Activated naive CD8-positive, alpha-beta T cell treated with anti-CD3 and anti-CD28 coated beads, Interleukin-2, amount 10 ng/mL, durations not matched to agents 7 days and 5 days (primary cell): ENCODE results near the gene NGRN. TPM values are rescaled to one million over a fixed set of nuclear protein-coding genes. Genes with fewer than 3 reads are reported as not detected.
A peak's percentile ranks its signal among the peaks of the same experiment; 100 is the strongest.

Experiments used
- ATAC-seq: fragments of 150-1000 bp; cut with Tn5 transposase; one replicate; pipeline ENCODE4 v1.10.0; 2021; ENCODE audit warnings: low read depth, moderate library complexity
- POLR2A ChIA-PET: fragments of 350-600 bp; sonication (Branson Sonifier 250); formaldehyde crosslinking; loops from one replicate; lab custom pipeline; 2021; ENCODE audit warnings: antibody characterized with exemption; lab: Charles Lee
- DNase-seq: peaks from one replicate; pipeline ENCODE4 v3.0.0; 2021
- H3K27ac Mint-ChIP-seq: one replicate; pipeline ENCODE4 v1.8.0; 2022; ENCODE audit warnings: mild to moderate bottlenecking, mixed read lengths
- H3K27me3 Mint-ChIP-seq: one replicate; pipeline ENCODE4 v1.8.0; 2022; ENCODE audit warnings: mild to moderate bottlenecking, moderate library complexity, mixed read lengths
- H3K36me3 Mint-ChIP-seq: one replicate; pipeline ENCODE4 v1.8.0; 2021; ENCODE audit warnings: mild to moderate bottlenecking, mixed read lengths
- H3K4me1 Mint-ChIP-seq: one replicate; pipeline ENCODE4 v1.8.0; 2021; ENCODE audit warnings: mixed read lengths
- H3K4me3 Mint-ChIP-seq: one replicate; pipeline ENCODE4 v1.8.0; 2022; ENCODE audit warnings: mild to moderate bottlenecking, moderate library complexity, mixed read lengths
- H3K9me3 Mint-ChIP-seq: one replicate; pipeline ENCODE4 v1.8.0; 2021; ENCODE audit warnings: mixed read lengths
- total RNA-seq, 2 experiments: library from RNA; stranded (reverse); gene quantifications; one replicate each; pipeline ENCODE4 v1.2.3, GENCODE V29; 2021

Gene NGRN, protein sequence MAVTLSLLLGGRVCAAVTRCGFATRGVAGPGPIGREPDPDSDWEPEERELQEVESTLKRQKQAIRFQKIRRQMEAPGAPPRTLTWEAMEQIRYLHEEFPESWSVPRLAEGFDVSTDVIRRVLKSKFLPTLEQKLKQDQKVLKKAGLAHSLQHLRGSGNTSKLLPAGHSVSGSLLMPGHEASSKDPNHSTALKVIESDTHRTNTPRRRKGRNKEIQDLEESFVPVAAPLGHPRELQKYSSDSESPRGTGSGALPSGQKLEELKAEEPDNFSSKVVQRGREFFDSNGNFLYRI
- 10 to 100 TPM; 34.3 to 35.8 TPM for total RNA-seq

DNA sequence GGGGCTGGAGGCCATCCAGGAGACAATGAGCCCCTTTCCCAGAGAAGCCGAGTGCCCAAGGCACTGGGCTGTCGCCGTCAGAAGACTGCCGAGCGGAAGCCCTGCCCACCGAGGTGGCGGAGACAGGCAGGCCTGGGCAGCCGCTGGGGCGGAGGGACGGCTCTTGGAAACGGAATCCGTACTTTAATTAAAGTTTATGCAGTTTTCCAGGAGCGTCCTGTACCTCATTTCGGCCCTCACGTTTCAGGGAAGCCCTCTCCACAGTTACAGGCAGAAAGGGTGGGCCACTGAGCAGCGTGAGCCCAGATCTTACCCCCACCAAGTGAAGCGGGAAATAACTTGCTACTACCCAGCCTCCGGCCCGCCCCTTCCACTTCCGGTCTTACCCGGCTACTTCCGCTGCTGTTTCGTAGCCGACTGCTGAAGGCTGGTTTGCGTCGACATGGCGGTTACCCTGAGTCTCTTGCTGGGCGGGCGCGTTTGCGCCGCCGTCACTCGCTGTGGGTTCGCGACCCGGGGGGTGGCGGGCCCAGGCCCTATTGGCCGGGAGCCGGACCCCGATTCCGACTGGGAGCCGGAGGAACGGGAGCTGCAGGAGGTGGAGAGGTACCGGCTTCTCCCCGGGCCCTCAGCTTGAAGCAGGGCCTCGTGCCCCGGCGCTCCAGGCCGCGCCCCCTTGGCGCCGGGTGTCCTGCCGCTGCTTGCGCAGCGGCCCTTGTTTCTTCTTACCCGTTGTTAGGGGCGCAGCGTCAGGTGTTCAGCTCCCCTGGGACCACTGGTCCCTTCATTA, at the start of gene NGRN:
NGRN (plus strand) TSS at position 402 of the 790 bp plus-strand sequence; CDS start at position 443, 41 bp downstream.
- H3K9me3 Mint-ChIP-seq: no peaks in the 10 kb centered on the region
- POLR2A ChIA-PET: interaction anchor here (0.7 to 1.4 kb wide), 10 partner anchors 13 to 1214 kb away, joined by 3 to 29 read pairs (median 3); partner anchors contain the start of genes CIB1, GDPGP1, HDDC3 and IQGAP1
- peak within 1 kb of the TSS; percentile 98 for H3K27ac Mint-ChIP-seq
- ATAC-seq: peak; percentile 89
- H3K36me3 Mint-ChIP-seq: peaks cover 15% of the 10 kb centered on the region
- H3K4me3 Mint-ChIP-seq: peak within 1 kb of the TSS; percentile 96
- H3K4me1 Mint-ChIP-seq: peaks cover 32% of the 10 kb centered on the region
- no peaks in the 10 kb centered on the region for H3K27me3 Mint-ChIP-seq
- DNase-seq: peak; percentile 93

DNA sequence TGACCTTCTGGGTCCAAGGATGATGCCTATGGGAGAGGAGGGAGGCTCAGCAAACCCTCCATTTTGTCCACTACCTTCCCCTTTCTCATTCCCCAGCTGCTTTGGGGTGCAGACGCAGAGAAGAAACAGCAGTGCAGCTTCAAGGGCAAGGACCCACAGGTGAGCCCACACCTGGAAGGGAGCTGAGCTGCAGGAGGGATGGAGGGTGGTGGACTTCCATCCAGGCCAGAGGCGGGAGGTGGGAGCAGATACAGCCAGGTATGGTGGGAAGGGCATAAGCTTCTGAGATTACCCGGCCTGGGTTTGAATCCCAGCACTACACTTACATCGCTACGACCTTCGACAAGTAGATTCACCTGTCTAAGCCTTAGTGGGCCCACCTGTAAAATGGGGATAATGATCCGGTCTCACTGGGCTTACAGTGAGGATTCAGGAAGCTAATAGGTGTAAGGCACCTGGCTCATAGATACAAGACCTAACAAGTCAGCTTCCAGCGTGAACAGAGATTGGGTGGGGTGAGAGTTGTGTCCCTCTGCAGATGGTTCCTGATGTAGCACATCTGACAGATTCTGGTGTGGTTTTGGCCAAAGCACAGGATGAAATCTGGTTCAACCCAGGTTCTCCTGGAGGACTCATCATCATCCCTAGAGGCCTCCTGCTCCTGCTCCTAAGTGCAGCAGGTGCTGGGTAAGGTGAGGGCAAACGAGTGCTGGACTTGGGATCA, 47.6 kb upstream of the NGRN start:
- POLR2A ChIA-PET: interaction anchor here (0.7 to 1.0 kb wide), 3 partner anchors 13 to 17 kb away, joined by 3 to 4 read pairs (median 4); partner anchors contain the start of genes CIB1, GDPGP1 and SEMA4B
- no peak overlapping the region for H3K27ac Mint-ChIP-seq

DNA sequence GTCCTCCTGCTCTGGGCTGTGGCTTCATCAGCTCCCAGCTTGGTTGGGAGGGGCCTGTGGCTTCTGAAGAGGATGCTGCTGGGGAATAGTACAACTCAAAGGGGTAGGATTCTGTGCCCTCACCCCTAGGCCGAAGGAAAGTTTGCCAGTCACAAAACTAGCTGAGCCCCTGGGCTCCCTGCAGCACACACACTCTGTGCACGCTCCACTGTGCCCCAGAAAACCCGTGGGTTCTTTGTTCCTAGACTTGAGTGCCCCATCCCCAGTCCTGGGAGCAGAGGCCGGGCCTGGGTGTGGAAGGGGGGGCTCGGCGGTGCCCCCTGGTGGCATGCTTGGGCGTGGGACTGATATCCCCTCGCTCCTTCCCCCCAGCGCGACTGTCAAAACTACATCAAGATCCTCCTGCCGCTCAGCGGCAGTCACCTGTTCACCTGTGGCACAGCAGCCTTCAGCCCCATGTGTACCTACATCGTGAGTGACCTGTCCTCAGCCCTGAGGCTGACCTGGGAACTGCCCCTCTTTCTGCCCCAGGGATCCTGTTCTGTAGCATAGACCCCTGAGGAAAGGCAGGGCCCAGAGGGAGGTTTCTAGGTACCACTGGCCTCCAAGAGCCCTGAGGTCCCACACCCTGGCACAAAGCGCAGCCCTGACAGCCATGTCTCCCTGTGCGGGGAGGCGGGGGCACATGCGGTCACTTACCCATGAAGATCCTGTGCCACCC, 45.9 kb upstream of the NGRN start:
- peaks cover 8% of the 10 kb centered on the region for H3K4me1 Mint-ChIP-seq
- DNase-seq: peak; percentile 80

More for the DNA sequence above, 47.6 kb upstream of the NGRN start:
- no peak for ATAC-seq
- Mint-ChIP-seq H3K27me3 (no peaks in the 10 kb centered on the region), H3K4me1 (peaks cover 8% of the 10 kb centered on the region), H3K4me3 (no peak overlapping the region), H3K36me3 (no peaks in the 10 kb centered on the region), H3K9me3 (no peaks in the 10 kb centered on the region)
- no peak for DNase-seq

DNA sequence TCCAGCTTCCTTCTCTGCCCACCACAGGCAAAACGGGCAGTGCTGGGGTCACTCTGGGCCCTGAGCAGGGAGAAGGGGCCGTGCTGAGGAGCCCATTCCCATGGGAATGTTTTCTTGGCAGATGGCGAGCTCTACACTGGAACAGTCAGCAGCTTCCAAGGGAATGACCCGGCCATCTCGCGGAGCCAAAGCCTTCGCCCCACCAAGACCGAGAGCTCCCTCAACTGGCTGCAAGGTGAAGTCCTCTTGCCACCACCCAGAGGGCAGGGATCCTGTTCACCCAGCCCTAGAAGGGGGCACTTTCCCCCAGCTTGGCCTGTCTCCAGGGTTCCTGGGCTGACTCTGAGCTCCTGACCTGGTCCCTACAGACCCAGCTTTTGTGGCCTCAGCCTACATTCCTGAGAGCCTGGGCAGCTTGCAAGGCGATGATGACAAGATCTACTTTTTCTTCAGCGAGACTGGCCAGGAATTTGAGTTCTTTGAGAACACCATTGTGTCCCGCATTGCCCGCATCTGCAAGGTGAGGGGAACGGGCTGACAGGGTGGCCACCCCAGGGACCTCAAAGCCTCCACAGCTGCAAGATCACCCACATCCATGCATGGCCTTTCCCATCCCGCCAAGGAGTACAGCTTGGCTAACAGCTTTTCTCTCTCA, 44.1 kb upstream of the NGRN start:
- ATAC-seq (no peak), DNase-seq (no peak)
- H3K36me3 Mint-ChIP-seq: no peaks in the 10 kb centered on the region
- peaks cover 5% of the 10 kb centered on the region for H3K4me1 Mint-ChIP-seq
- H3K4me3 Mint-ChIP-seq: no peak overlapping the region
- no peaks in the 10 kb centered on the region for H3K9me3 Mint-ChIP-seq
- H3K27me3 Mint-ChIP-seq: no peaks in the 10 kb centered on the region
- H3K27ac Mint-ChIP-seq: no peak overlapping the region
- POLR2A ChIA-PET: interaction anchor here (0.7 to 2.4 kb wide), 2 partner anchors 10 to 20 kb away, joined by 3 to 12 read pairs; partner anchors contain the start of gene SEMA4B

More for the DNA sequence above, 45.9 kb upstream of the NGRN start:
- no peak overlapping the region for H3K27ac Mint-ChIP-seq
- no peaks in the 10 kb centered on the region for H3K27me3 Mint-ChIP-seq
- POLR2A ChIA-PET: interaction anchor here (2.4 kb wide), 1 partner anchor 12 kb away, joined by 12 read pairs; no protein-coding TSS in a partner anchor
- ATAC-seq: peak; percentile 86
- H3K36me3 Mint-ChIP-seq: no peaks in the 10 kb centered on the region
- H3K4me3 Mint-ChIP-seq: no peak overlapping the region
- H3K9me3 Mint-ChIP-seq: no peaks in the 10 kb centered on the region

DNA sequence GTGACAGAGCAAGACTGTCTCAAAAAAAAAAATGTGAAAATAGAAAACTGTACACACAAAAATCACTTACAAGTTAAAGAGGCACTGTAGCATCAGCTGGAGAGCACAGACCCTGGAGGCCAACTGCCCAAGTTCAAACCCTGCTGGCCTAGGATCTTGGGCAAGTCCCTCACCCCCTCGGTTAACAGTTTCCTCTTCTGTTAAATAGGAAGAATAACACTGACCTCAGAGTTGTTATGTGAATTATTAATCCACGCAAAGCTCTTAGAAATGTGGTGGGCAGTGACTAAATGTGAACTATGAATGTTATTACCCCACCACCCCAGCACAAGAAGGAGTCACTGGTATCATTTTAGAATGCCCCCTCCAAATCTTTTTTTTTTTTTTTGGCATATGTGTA, 42.9 kb upstream of the NGRN start:
- Mint-ChIP-seq H3K27ac (no peak overlapping the region), H3K9me3 (no peaks in the 10 kb centered on the region), H3K36me3 (no peaks in the 10 kb centered on the region), H3K4me3 (no peak overlapping the region), H3K27me3 (no peaks in the 10 kb centered on the region), H3K4me1 (peaks cover 5% of the 10 kb centered on the region)
- POLR2A ChIA-PET: interaction anchor here (1.2 kb wide), 1 partner anchor 30 kb away, joined by 3 read pairs; no protein-coding TSS in a partner anchor
- DNase-seq: no peak
- no peak for ATAC-seq

DNA sequence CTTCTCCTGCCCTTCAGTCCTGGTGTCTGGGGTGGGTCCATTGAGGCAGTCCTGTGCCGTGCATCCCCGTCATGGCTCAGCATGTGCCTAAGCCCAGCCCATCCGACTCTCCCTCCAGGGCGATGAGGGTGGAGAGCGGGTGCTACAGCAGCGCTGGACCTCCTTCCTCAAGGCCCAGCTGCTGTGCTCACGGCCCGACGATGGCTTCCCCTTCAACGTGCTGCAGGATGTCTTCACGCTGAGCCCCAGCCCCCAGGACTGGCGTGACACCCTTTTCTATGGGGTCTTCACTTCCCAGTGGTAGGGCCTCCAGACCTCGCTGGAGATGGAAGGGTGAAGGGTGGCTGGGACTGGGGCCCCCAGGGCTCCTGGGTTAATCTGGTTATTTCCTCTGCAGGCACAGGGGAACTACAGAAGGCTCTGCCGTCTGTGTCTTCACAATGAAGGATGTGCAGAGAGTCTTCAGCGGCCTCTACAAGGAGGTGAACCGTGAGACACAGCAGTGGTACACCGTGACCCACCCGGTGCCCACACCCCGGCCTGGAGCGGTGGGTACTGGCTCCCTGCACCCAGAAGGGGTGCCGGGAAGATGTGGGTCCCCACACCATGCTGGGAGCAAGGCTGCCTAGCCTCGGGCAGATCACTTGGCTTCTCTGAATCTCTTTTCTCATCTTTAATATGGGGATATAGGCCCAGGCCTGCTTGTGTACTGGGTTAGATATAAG, 41.9 kb upstream of the NGRN start:
- POLR2A ChIA-PET: no interaction called here
- Mint-ChIP-seq H3K27ac (no peak overlapping the region), H3K4me3 (no peak overlapping the region)

DNA sequence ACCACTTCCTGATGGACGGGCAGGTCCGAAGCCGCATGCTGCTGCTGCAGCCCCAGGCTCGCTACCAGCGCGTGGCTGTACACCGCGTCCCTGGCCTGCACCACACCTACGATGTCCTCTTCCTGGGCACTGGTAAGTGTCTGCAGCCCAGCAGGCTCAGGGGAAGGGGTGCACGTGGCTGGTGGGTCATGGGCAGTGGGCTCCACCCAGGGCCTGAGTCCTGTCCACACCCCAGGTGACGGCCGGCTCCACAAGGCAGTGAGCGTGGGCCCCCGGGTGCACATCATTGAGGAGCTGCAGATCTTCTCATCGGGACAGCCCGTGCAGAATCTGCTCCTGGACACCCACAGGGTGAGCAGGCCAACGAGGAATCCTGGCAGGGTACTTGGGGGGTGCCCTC, 40.4 kb upstream of the NGRN start:
- no peak overlapping the region for H3K27ac Mint-ChIP-seq
- no peaks in the 10 kb centered on the region for H3K9me3 Mint-ChIP-seq
- POLR2A ChIA-PET: no interaction called here
- H3K4me1 Mint-ChIP-seq: peaks cover 7% of the 10 kb centered on the region
- DNase-seq (no peak), ATAC-seq (no peak)
- H3K27me3 Mint-ChIP-seq: no peaks in the 10 kb centered on the region
- H3K36me3 Mint-ChIP-seq: peaks cover 7% of the 10 kb centered on the region
- H3K4me3 Mint-ChIP-seq: no peak overlapping the region

More for the DNA sequence above, 41.9 kb upstream of the NGRN start:
- Mint-ChIP-seq H3K36me3 (no peaks in the 10 kb centered on the region), H3K27me3 (no peaks in the 10 kb centered on the region), H3K4me1 (peaks cover 5% of the 10 kb centered on the region), H3K9me3 (no peaks in the 10 kb centered on the region)
- ATAC-seq (no peak), DNase-seq (no peak)

DNA sequence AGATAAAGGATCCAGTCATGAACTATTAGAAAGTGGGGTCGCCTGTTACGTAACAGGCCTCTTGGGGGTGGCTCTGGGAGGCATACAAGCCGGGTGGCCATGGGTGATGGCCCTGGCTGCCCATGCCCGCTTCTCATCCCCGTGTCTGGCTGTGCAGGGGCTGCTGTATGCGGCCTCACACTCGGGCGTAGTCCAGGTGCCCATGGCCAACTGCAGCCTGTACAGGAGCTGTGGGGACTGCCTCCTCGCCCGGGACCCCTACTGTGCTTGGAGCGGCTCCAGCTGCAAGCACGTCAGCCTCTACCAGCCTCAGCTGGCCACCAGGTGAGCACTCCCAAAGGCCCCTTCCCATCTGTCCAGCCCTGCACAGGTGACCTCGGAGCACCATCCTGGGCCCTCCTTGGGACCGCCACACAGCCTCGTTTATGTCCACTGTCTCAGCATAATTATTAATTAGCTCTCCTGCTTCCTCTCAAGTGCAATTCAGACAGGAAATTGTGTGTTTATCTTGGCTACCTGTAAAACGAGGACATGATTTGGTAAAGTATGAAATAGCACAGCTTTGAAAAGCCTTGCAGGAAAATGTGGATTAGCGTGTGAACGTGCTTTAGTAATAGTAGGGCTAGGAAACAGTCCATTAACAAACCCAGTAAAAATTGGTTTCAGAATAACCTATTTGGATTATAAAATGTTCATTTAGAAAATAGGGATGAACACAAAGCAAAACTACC, 39.8 kb upstream of the NGRN start:
- Mint-ChIP-seq H3K27me3 (no peaks in the 10 kb centered on the region), H3K9me3 (no peaks in the 10 kb centered on the region), H3K36me3 (peaks cover 8% of the 10 kb centered on the region), H3K27ac (no peak overlapping the region), H3K4me1 (peaks cover 11% of the 10 kb centered on the region), H3K4me3 (no peak overlapping the region)
- ATAC-seq (no peak), DNase-seq (no peak)
- POLR2A ChIA-PET: interaction anchor here (0.6 kb wide), 1 partner anchor 41 kb away, joined by 3 read pairs; no protein-coding TSS in a partner anchor

DNA sequence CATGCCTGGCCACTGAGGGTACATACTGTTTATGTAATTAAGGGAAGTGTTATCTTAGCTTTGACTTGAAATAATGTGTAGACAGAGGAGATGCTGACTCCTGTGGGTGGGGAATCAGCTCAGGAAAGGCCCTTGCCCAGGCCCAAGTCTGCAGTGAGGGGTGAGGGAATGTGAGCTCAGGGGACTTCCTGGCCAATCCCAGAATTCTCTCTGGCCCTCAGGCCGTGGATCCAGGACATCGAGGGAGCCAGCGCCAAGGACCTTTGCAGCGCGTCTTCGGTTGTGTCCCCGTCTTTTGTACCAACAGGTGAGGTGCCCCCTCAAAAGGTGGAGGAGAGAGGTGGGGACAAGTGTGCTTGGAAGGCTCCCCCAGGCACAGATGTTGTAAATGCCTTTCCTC, 38.1 kb upstream of the NGRN start:
- POLR2A ChIA-PET: interaction anchor here (0.6 kb wide), 1 partner anchor 66 kb away, joined by 3 read pairs; no protein-coding TSS in a partner anchor
- H3K9me3 Mint-ChIP-seq: no peaks in the 10 kb centered on the region
- H3K27me3 Mint-ChIP-seq: no peaks in the 10 kb centered on the region
- no peak overlapping the region for H3K4me3 Mint-ChIP-seq
- H3K4me1 Mint-ChIP-seq: peaks cover 25% of the 10 kb centered on the region
- H3K27ac Mint-ChIP-seq: no peak overlapping the region
- H3K36me3 Mint-ChIP-seq: peaks cover 12% of the 10 kb centered on the region
- DNase-seq: no peak
- ATAC-seq: no peak

DNA sequence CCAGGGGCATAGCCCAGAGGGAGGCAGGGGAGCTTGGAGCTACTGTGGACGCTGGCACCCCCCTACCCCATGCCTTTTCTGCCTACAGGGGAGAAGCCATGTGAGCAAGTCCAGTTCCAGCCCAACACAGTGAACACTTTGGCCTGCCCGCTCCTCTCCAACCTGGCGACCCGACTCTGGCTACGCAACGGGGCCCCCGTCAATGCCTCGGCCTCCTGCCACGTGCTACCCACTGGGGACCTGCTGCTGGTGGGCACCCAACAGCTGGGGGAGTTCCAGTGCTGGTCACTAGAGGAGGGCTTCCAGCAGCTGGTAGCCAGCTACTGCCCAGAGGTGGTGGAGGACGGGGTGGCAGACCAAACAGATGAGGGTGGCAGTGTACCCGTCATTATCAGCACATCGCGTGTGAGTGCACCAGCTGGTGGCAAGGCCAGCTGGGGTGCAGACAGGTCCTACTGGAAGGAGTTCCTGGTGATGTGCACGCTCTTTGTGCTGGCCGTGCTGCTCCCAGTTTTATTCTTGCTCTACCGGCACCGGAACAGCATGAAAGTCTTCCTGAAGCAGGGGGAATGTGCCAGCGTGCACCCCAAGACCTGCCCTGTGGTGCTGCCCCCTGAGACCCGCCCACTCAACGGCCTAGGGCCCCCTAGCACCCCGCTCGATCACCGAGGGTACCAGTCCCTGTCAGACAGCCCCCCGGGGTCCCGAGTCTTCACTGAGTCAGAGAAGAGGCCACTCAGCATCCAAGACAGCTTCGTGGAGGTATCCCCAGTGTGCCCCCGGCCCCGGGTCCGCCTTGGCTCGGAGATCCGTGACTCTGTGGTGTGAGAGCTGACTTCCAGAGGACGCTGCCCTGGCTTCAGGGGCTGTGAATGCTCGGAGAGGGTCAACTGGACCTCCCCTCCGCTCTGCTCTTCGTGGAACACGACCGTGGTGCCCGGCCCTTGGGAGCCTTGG, 37.4 kb upstream of the NGRN start:
- Mint-ChIP-seq H3K4me1 (peaks cover 30% of the 10 kb centered on the region), H3K4me3 (no peak overlapping the region), H3K9me3 (no peaks in the 10 kb centered on the region), H3K36me3 (peaks cover 15% of the 10 kb centered on the region), H3K27ac (no peak overlapping the region), H3K27me3 (no peaks in the 10 kb centered on the region)
- DNase-seq: no peak
- no peak for ATAC-seq
- POLR2A ChIA-PET: no interaction called here
